GM12878 (cell line): ENCODE measurements around the gene RPS19BP1. TPM values are rescaled to one million over a fixed set of nuclear protein-coding genes. Genes with fewer than 3 reads are reported as not detected.

ENCODE experiments used
- ATAC-seq: fragments of 200-7000 bp; cut with Tn5 transposase; 3 replicates; pipeline ENCODE4 v1.9.1; 2020; ENCODE audit warnings: mild to moderate bottlenecking, moderate library complexity
- BruUV-seq: library from RNA; stranded (reverse); fragments of 400-500 nt; replicated peaks from 2 replicates; lab custom pipeline; 2021; lab: Mats Ljungman, UMichigan
- CTCF ChIA-PET: fragments of 300-600 bp; sonication (Branson Sonifier 250); formaldehyde crosslinking; extraction: SDS; loops from one replicate; lab custom pipeline; 2021; ENCODE audit warnings: inconsistent platforms; lab: Yijun Ruan, JAX
- POLR2A ChIA-PET: fragments of 350-600 bp; formaldehyde crosslinking; extraction: SDS; loops from one replicate; lab custom pipeline; 2021; ENCODE audit warnings: inconsistent platforms; lab: Charles Lee
- RAD21 ChIA-PET: fragments of 300-600 bp; sonication (Branson Sonifier 250); formaldehyde crosslinking; loops from one replicate; lab custom pipeline; 2023; ENCODE audit warnings: antibody characterized with exemption; ENCODE audit not compliant: unreplicated experiment; lab: Charles Lee
- SMC1A ChIA-PET: fragments of 300-600 bp; sonication (Branson Sonifier 250); formaldehyde crosslinking; loops from one replicate; lab custom pipeline; 2023; ENCODE audit not compliant: unreplicated experiment, uncharacterized antibody; lab: Charles Lee
- DNase-seq: peaks from one replicate; pipeline ENCODE4 v3.0.0-alpha.2; 2011; ENCODE audit warnings: low read depth, low spot score
- FAIRE-seq: peaks from 3 replicates; lab custom pipeline; 2011; peaks lifted over from hg19 to GRCh38; lab: Jason Lieb, UNC
- H2AFZ ChIP-seq: 2 replicates; pipeline ENCODE4 v1.6.0; 2011; ENCODE audit warnings: low read depth, low read length, control low read depth; ENCODE audit not compliant: control insufficient read depth
- H3K27ac ChIP-seq: 2 replicates; pipeline ENCODE4 v1.5.1; 2011; ENCODE audit warnings: control low read depth; ENCODE audit not compliant: control insufficient read depth, insufficient read depth
- H3K27me3 ChIP-seq, 2 experiments: replicated peaks in 1 of 2; 2 replicates each; pipeline versions ENCODE4 v1.6.0 to v1.6.1; 2011; ENCODE audit warnings: low read length in 1 of 2; ENCODE audit not compliant: control insufficient read depth in 2 of 2, insufficient read depth in 2 of 2
- H3K36me3 ChIP-seq, 2 experiments: 2 replicates each; pipeline ENCODE4 v1.5.1; 2011; ENCODE audit warnings: low read length in 1 of 2; ENCODE audit not compliant: control insufficient read depth in 2 of 2, insufficient read depth in 2 of 2
- H3K4me1 ChIP-seq: 2 replicates; pipeline ENCODE4 v1.6.1; 2011; ENCODE audit warnings: mild to moderate bottlenecking, low read length, moderate library complexity, mixed read lengths; ENCODE audit not compliant: control insufficient read depth, insufficient read depth
- H3K4me2 ChIP-seq: 2 replicates; pipeline ENCODE4 v1.6.0; 2011; ENCODE audit warnings: control low read depth; ENCODE audit not compliant: control insufficient read depth, insufficient read depth
- H3K4me3 ChIP-seq: fragments of 200-600 bp; sonication (generic); 2 replicates; pipeline ENCODE4 v1.5.1; 2016
- H3K79me2 ChIP-seq: 2 replicates; pipeline ENCODE4 v1.6.0; 2011; ENCODE audit warnings: low read length; ENCODE audit not compliant: control insufficient read depth, insufficient read depth
- H3K9ac ChIP-seq: 2 replicates; pipeline ENCODE4 v1.8.0; 2011; ENCODE audit warnings: low read length, control low read depth, mixed read lengths; ENCODE audit not compliant: control insufficient read depth, insufficient read depth
- H3K9me3 ChIP-seq: replicated peaks from 3 replicates; pipeline ENCODE4 v1.5.1; 2011; ENCODE audit warnings: mild to moderate bottlenecking, low read length; ENCODE audit not compliant: control insufficient read depth, insufficient read depth
- H4K20me1 ChIP-seq: 2 replicates; pipeline ENCODE4 v1.6.0; 2011; ENCODE audit not compliant: control insufficient read depth, insufficient read depth
- ASH2L ChIP-seq: fragments of 300-600, 200-600 bp; sonication (generic); IDR thresholded peaks from 2 replicates; pipeline ENCODE4 v1.6.1; 2017; ENCODE audit warnings: low read depth, mild to moderate bottlenecking, borderline replicate concordance
- ATF2 ChIP-seq: IDR thresholded peaks from 2 replicates; pipeline ENCODE4 v1.6.1; 2012; ENCODE audit warnings: low read length, inconsistent platforms
- ATF3 ChIP-seq: IDR thresholded peaks from 2 replicates; pipeline ENCODE4 v1.6.1; 2011; ENCODE audit warnings: low read depth, mild to moderate bottlenecking, low read length, moderate library complexity, borderline replicate concordance; ENCODE audit errors: extremely low read depth
- CEBPZ ChIP-seq: fragments of 150-350 bp; IDR thresholded peaks from 2 replicates; pipeline ENCODE4 v1.6.1; 2016; ENCODE audit warnings: low read depth, low read length
- CREB1 ChIP-seq: IDR thresholded peaks from 2 replicates; pipeline ENCODE4 v1.6.1; 2012; ENCODE audit warnings: low read depth, mild to moderate bottlenecking, inconsistent platforms
- IKZF2 ChIP-seq, 2 experiments: fragments of 450-650 bp; IDR thresholded peaks; 2 replicates each; pipeline ENCODE4 v1.6.1; 2017; ENCODE audit warnings: mild to moderate bottlenecking in 2 of 2, moderate library complexity in 2 of 2
- MYB ChIP-seq: fragments of 150-350 bp; IDR thresholded peaks from 2 replicates; pipeline ENCODE4 v1.6.1; 2014; ENCODE audit warnings: mild to moderate bottlenecking, low read depth, low read length, borderline replicate concordance
- PAX8 ChIP-seq: fragments of 450-650 bp; IDR thresholded peaks from 2 replicates; pipeline ENCODE4 v1.6.1; 2017; ENCODE audit warnings: mild to moderate bottlenecking, moderate library complexity
- RFX5 ChIP-seq: IDR thresholded peaks from 2 replicates; pipeline ENCODE4 v1.6.1; 2011; ENCODE audit warnings: low read depth, low read length, improper control_type of control experiment
- RUNX3 ChIP-seq: IDR thresholded peaks from 2 replicates; pipeline ENCODE4 v1.6.1; 2012; ENCODE audit warnings: low read length, inconsistent platforms
- SPI1 ChIP-seq: IDR thresholded peaks from 2 replicates; pipeline ENCODE4 v1.6.1; 2011; ENCODE audit warnings: low read depth, mild to moderate bottlenecking, low read length, moderate library complexity, borderline replicate concordance; ENCODE audit not compliant: insufficient read depth
- YBX1 ChIP-seq: fragments of 450-650 bp; IDR thresholded peaks from 2 replicates; pipeline ENCODE4 v1.6.1; 2016; ENCODE audit warnings: antibody characterized with exemption
- WGBS: methylation state at CpG from one replicate; pipeline ENCODE4 v1.1.6; 2016; ENCODE audit warnings: low lambda C conversion rate; ENCODE audit not compliant: insufficient replicate concordance, insufficient coverage; ENCODE audit errors: missing lambda C conversion rate; 5-methylcytosine and 5-hydroxymethylcytosine counted together
- in situ Hi-C: fragments of 300-500 bp; cut with MboI; formaldehyde crosslinking; loops from 9 replicates; pipeline ENCODE4 v1.14.3; 2018; ENCODE audit warnings: mixed read lengths
- intact Hi-C: fragments of 100-400 bp; cut with micrococcal nuclease; formaldehyde crosslinking; loops from one replicate; pipeline ENCODE4 v1.14.2; 2022; ENCODE audit not compliant: unreplicated experiment
- polyA plus RNA-seq, 11 experiments: library from polyadenylated mRNA; depleted of rRNA in 4 of 11; unstranded in 6 of 11; stranded (reverse) in 5 of 11; fragments of >200 nt; fragmentation: Nextera tagmentation in 4 of 11; fragmentation: Illumina TruSeq in 1 of 11; extraction: Ambion mirVana in 4 of 11; extraction: Trizol in 1 of 11; gene quantifications; 1 replicate in 1 of 11; 2 replicates in 10 of 11; pipeline versions ENCODE4 v1.2.1 to v1.2.3, GENCODE V29; 2011 to 2016; ENCODE audit warnings: inconsistent platforms in 2 of 11, missing spikeins in 2 of 11, low read depth in 1 of 11
- total RNA-seq, 4 experiments: library from RNA; depleted of rRNA in 3 of 4; stranded (reverse); fragments of >200 nt in 3 of 4; fragmentation: Illumina TruSeq in 1 of 4; extraction: Trizol in 1 of 4; gene quantifications; 2 replicates each; pipeline versions ENCODE4 v1.2.1 to v1.2.3, GENCODE V29; 2013 to 2021
- TF ChIP-seq, protein P1 (sequence below): fragments of 450-650 bp; IDR thresholded peaks from 2 replicates; pipeline ENCODE4 v1.6.1; 2016; ENCODE audit warnings: mild to moderate bottlenecking

RPS19BP1 gene
- total and polyA plus RNA-seq, 10 of the 15 experiments (the other 5 are each of a cell fraction or from before 2014, with no cell fraction given) = 2.7 to 206 (median 78.6) TPM

DNA sequence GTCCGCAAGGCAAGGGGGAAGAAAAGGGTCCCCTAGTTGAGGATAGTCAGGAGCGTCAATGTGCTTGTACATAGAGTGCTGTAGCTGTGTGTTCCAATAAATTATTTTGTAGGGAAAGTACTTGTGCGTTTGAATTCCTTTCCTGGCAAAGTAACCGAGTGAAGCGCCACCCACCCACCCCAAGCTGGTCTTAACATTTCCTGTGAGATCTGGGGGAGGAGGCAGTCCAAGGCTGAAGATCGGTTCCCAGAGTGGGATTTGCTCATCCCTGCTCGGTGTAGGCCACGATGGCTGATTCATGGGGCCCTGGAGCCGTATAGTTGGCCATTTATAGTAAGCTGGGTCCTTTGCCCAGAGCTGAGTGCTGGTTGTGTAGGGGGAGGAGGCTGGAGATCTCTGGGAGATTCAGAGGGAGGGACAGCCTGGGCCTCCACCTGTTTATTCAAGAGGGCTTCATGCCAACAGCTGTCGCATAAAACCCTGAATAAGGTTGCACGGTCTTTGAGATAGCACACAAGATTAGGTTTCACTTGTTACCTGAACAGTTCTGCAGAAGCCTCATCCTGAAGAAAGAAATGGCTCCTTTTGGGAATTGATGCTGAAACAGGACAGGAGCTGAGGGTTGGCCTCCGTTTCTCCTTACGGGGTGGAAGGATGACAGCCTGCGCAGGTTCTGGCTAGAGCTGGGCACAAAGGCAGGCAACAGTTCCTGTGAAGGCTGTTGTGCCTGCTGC is 9.8 kb downstream of the RPS19BP1 start:
- ChIA-PET RAD21 (no interaction called here), CTCF (interaction anchor here (0.8 to 17.8 kb wide), 5 partner anchors 7 to 212 kb away, joined by 4 to 372 read pairs (median 4); partner anchors contain the start of gene MIEF1), SMC1A (interaction anchor here (0.6 to 0.9 kb wide), 2 partner anchors 26 to 48 kb away, joined by 3 to 4 read pairs; no protein-coding TSS in a partner anchor), POLR2A (interaction anchor here (0.8 to 1.5 kb wide), 6 partner anchors 8 to 521 kb away, joined by 3 to 5 read pairs (median 3); no protein-coding TSS in a partner anchor)
- no peak for DNase-seq
- BruUV-seq = no TSS peak
- no peak for ATAC-seq
- H2AFZ ChIP-seq = no peak overlapping the region
- peaks cover 58% of the 10 kb centered on the region for H3K79me2 ChIP-seq
- in situ Hi-C loops (loop anchor here (25.0 kb wide), 1 partner anchor 360 kb away; the partner anchor contains the start of gene CBX7), intact Hi-C loops (loop anchor here (5.0 kb wide), 1 partner anchor 75 kb away; no protein-coding TSS in a partner anchor)
- 13% methylated on average over 14 of the region's 14 CpGs for WGBS
- no peaks in the 10 kb centered on the region for H3K27me3 ChIP-seq
- 0 out of 2 replicates have a peak overlapping the region, but pooled peaks have one; percentile 24 for H3K27ac ChIP-seq
- H3K4me2 ChIP-seq = peak overlapping the region; percentile 97
- H3K4me1 ChIP-seq = peaks cover 31% of the 10 kb centered on the region
- peaks cover 29% of the 10 kb centered on the region for H4K20me1 ChIP-seq
- peak overlapping the region; percentile 99; the same call in 1 of the 2 replicates for H3K9ac ChIP-seq
- H3K4me3 ChIP-seq = peak overlapping the region; percentile 97
- H3K36me3 ChIP-seq = peaks cover 18 to 23% of the 10 kb centered on the region in 2 experiments; a peak in 3 of 4 replicates
- FAIRE-seq = no peak
- H3K9me3 ChIP-seq = no peaks in the 10 kb centered on the region
- TF ChIP-seq CEBPZ (no peak), CREB1 (no peak), MYB (no peak; the same call in 1 of the 2 replicates), RFX5 (no peak), IKZF2 (IDR thresholded peaks at IDR 0.05) (peak; percentile 9 to 20; a peak in 1 of 4 replicates), ATF3 (no peak), RUNX3 (no peak), ATF2 (no peak), ASH2L (no peak), PAX8 (no peak), YBX1 (no peak), SPI1 (no peak)
- TF ChIP-seq, protein P1, sequence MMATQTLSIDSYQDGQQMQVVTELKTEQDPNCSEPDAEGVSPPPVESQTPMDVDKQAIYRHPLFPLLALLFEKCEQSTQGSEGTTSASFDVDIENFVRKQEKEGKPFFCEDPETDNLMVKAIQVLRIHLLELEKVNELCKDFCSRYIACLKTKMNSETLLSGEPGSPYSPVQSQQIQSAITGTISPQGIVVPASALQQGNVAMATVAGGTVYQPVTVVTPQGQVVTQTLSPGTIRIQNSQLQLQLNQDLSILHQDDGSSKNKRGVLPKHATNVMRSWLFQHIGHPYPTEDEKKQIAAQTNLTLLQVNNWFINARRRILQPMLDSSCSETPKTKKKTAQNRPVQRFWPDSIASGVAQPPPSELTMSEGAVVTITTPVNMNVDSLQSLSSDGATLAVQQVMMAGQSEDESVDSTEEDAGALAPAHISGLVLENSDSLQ = no peak
